NCI-H1092 (cell line): ENCODE measurements around the gene CCDC77.

ENCODE experiments used
- DNase-seq: peaks from one replicate; lab custom pipeline; 2025; lab: John Stamatoyannopoulos, UW

The CCDC77 gene

DNA sequence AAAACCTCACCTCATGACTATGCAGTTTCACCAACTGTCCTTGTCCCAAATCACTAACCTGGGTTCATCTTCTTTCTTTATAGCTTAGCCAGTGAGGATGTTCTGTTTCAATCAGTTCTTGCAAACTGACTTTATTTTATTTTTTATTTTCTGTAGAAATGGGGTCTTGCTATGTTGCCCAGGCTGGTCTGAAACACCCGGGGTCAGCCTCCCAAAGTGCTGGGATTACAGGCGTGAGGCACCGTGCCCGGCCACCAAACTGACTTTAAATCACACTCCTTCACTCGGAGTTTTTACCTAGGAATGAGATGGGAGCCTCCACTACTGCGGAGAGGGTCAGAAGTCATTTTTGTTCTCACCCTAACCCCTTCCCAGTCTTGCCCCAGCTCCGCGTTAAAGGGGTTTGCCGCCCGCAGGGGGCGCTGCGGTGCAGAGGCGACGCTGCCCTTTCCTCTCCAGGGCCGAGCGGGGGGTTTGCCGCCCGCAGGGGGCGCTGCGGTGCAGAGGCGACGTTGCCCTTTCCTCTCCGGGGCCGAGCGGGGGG, 51.3 kb downstream of the CCDC77 start:
- no peak for DNase-seq

DNA sequence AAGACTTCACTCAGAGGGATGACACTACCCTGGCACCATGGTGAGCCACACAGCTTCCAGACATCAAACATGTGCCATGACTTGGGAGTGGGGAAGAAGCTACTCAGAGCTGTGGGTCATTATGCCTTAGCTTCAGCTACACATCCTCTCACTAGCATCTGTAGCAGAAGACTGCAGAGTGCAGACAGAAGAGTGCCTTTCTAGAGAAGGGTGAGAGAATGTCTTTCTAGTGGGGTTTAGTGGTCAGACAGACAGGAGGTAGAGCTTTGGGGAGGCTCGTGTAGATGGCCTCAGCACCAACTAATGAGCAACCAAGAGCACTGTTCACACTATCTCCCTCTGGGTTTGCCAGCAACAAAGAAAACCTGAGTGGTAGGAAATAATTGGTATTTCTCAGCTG, 53.4 kb downstream of the CCDC77 start:
- DNase-seq = no peak

DNA sequence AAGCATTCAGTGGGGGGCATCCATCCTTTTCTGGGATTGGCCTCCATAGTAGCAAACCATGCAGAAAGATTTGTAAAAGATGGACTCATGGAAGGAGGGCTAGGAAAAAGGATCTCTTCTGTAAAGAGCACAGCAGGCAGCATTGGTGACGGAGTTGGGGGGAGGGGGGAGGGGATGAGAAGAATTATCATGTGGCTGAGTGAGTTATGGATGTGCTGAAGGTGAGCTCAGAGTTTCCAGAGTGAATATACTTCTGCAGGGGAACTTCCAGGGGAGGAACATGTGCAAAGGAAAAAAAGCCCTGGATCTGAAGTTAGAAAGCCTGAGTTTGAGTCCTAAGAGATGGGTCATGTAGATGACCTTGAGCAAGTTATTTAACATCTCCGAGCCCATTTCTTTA, 54.4 kb downstream of the CCDC77 start:
- no peak for DNase-seq

DNA sequence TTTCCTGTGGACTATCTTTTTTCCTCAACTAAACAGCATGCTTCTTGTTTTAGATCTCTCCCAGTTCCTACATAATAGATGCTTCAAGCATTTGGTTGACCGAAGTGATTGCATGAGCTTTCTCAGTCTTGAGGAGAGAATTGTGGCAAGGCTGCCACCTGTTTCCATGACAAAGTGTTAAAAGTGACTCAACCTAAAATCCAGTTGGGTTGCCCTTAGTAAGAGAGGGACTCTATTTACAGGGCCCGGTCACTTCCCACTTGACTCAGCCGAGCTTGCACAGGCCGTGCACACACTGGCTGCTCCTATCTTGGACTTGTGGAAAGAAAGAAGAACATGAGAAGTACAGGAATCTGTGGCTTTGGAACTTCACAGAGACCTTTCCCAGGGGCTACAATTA, 56.2 kb downstream of the CCDC77 start:
- no peak for DNase-seq

DNA sequence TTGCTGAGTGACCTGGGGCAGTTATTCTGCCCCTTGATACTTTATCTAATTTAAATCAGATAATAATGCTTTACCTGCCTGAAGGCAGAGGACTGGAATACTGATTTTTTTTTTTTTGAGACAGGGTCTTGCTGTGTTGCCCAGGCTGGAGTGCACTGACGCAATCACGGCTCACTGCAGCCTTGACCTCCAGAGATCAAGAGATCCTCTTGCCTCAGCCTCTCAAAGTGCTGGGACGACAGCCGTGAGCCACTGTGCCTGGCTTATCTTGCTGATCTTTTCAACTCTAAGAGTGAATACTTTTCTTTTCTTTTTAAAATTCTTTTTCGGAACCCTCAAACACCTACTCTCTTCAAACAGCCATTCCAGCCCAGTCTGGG, 57.6 kb downstream of the CCDC77 start:
- DNase-seq = no peak

DNA sequence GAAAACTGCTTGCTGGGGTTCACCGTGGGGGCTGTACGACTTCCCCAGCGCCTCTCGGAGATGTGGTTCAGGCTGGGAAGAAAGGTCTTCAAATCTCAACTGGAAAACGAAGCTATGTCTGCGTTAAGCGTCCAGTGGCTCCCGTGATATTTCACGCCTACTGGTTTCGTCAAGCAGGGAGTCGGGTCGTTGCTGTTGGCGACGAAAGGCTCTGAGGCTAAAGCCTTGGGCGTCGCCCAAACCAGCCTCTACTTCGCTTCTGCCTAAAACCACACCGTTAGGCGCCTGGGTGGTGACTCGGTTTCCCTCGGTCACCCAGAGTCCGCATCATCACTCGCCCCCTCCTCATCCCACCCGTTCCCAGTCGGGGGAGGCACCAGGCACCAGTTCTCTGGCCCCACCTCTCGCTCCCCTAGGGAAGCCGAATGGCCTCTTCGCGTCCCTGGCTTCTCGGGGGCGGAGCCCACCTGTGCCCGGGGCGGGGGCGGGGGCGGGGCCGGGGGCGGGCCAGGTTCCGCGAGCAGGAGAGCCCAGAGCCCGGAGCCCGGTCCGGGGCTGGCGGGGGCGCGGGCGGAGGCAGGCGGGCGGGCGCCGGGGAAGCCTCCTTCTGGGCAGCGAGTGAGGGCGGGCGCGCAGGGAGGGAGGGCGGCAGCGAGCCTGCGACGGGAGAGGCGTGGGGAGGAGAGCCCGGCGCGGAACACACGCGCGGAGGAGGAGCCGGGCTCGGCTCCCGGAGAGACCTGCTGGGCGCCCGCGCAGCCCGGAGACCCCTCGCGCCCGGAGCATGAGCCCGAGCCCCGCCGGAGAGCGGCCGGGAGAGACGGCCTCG, 58.2 kb downstream of the CCDC77 start, which contains the start of gene B4GALNT3:
TSS of gene B4GALNT3 (plus strand) at position 510 of the 829 bp plus-strand sequence. CDS start 438 bp downstream, outside the sequence.
- DNase-seq = peak; percentile 56

DNA sequence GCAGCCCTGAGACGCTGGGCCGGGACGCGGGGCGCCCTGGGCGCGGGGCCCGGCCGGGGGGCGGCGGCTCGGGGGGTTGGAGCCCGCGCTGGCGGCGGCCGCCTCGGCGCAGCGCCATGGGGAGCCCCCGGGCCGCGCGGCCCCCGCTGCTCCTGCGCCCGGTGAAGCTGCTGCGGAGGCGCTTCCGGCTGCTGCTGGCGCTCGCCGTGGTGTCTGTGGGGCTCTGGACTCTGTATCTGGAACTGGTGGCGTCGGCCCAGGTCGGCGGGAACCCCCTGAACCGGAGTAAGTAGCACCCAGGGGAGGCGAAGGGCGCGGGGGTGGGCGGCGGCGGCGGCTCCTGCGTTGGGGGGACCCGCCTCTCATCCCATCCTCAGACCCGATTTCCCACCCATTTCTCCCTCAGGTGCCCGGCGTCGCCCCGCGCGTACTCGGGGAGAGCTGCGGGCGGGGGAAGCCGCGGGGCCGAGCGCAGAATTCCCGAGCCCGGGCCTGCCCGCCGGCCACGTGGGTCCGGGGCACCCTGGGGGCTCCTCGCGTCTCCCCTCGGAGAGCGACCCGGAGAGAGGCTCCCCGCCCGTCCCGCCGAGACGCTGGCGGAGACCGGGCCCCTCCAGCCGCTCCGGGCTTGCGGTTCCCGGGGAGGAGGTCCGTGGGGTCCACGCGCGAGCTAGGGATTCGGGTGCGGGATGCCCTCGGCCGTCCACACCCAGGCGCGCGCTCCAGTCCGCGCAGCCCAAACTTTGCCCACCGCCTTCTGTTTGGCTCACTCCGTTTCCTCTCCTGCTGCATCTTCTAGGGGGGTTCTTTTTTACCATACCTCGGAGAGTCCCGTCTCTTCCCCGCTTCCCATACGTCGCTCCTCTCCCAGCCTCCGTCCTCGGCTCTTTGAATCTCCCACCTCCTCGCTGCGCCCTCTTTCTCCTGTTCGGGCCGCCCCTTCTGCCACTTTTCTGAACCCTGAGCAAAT, 59.1 kb downstream of the CCDC77 start:
- DNase-seq = no peak

DNA sequence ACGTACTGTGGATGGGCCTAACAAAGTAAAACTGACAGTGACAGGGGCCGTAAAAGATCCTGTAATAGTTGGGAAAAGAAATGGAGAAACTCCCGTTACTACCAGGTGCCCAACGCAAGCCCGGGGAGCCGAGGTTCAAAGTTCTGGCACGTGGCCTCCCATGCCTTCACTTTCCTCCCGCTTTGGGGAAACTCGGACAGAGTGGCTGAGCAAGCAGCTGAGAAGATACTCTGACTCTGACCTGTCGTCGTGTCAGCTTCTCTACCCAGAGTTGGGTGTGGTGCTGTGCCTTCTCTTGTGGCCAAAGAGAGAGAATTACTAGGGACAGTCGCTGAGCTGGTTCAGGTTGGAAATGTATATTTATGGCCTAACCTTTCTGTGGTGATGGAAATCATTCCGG, 60.0 kb downstream of the CCDC77 start:
- no peak for DNase-seq

DNA sequence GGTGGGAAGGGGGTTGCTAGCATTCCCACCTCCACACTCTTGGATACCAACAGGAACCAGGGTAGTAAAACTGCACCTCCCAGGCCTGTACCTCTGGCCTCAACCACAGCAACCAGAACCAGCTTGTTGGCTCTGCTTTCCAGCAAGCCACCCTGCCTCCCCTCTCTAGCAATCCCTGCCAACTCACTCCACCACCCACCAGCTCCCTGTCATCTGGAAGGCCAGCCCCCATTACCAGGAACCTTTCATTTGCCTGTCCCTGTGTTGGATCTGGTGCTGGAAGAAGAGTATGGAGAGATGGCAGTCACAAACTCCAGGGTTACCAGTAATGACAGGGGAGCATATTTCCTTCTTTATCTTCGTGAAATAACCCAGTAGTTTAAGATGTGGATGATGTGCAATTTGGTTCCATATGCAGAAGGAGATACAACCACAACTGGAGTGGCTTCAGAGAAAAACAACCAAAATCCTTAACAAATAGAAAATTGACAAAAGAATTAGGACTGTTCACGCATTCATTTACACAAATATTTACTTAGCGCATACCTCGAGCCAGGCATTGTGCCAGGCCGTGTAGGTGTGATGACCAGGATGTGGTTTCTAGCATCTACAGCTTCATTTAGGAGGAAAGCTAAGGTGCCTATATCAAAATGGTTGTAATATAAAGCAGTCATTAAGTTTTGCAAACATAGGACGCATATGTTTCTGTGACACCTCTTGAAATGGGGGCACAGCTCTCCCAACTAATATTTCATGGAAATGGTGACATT, 61.7 kb downstream of the CCDC77 start:
- DNase-seq = no peak

DNA sequence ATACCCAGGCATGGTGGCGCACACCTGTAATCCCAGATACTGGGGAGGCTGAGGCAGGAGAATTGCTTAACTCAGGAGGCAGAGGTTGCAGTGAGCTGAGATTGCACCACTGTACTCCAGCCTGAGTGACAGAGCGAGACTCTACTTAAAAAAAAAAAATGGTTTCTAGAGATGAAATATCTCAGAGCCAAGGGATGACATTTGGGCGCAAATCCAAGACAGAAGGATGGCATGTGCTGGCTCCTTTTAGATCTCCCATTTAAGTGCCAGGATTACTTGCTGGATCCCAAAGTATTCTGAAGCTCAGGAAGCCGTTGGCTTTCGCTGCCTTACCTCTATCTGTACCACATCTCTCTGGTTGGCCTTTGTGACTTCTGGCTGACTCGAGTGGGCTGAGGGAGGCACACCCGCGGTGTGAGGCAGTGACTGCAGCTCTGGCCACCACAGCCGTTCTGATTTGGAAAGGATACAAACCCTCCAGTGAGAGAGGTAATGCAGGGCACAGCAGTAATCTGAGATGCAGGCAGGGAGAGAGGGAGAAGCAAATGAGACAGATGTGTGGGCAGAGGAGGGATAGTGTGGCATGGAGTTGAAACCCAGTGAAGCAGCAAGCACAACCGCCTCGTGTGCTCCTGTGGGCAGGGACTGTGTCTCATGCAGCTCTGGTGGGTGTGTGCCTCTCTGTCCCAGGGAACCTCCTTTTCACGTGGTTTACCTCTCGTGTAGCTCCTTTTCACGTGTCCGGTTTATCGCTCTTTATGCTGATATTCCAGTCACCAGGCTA, 63.2 kb downstream of the CCDC77 start:
- DNase-seq = peak; percentile 38

DNA sequence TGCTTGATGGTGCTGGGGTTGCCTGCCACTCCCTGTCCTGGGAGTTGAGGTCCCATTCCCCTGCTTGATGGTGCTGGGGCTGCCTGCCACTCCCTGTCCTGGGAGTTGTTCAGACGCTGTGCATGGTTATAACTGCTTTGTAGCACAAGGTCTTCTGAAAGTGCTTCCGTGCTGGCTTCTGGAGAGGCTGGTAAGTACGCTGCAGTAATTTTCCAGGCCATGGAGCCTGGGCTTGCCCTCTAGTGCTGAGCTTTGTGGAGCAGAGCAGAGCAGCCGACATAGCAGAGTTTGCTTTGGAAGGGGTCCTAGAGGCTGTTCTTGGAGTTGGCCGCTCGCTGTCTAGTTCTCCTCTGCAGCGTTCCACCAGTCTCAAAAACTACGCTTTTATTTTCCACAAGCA, 64.6 kb downstream of the CCDC77 start:
- no peak for DNase-seq

DNA sequence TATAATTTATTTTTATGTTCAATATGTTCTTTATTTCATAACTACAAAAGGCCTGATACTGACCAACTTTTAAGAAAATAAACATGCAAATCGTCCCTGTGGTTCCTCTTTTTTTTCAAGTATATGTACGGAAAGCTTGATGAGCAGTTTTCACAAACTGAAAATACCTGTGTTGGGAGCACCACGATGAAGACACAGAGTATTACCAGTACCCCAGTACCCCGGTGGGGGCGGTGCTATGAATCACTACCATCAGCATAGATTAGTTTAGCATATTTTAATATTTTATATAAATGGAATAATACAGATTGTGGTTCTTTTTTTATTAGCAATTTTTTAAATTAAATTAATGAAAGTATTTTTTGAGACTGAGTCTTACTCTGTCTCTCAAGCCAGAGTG, 65.3 kb downstream of the CCDC77 start:
- DNase-seq = no peak

DNA sequence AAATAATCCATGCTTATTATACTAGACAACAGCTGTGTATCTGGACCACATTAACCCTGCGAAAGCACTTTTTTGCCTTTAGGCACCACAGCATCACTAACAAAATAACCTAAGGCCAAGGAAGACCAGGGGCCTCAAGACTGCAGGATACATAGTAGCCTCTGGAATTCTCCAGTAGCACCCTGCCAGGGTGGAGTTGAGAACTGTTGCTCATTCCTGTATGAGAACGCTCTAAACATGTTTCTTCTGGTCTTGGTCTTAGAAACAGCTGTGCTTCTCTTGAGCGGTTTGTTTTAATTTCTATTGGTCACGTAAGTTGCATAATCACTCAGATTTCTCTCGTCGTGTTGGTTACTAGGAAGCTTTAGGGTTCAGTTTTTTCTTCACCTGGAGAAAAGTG, 66.1 kb downstream of the CCDC77 start:
- no peak for DNase-seq

DNA sequence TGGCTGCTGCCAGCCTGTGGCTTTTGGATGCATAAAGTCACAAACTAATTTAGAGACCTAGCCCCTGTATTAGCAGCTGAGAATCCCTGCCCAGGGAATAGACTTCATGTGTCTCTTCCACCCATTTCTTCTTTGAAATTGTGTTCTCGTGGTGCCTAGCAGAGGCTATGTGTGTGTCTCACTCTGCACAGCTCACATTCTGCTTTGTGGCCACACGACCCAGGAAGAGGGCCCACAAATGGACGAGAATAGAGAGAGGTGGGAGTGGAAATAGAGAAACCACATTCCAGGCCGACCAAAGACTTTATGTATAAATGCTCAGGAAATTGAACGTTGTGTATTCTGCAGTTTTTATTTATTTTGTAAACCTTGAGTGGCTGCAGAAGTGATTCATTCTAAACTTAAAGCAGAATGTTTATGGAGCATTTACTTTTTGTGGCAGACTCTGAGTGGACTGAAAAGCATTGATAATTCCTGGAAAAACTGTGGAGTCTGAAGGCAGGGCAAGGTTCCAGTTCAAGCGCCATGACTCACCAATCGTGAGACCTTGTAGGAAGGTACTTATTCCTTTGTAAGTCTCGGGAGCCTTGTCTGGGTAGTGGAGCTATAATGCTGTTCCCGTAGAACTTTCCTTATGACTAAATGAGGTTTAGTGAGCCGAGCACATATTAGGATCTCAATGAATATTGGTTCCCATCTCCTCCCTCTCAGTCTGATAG, 67.4 kb downstream of the CCDC77 start:
- DNase-seq = no peak

DNA sequence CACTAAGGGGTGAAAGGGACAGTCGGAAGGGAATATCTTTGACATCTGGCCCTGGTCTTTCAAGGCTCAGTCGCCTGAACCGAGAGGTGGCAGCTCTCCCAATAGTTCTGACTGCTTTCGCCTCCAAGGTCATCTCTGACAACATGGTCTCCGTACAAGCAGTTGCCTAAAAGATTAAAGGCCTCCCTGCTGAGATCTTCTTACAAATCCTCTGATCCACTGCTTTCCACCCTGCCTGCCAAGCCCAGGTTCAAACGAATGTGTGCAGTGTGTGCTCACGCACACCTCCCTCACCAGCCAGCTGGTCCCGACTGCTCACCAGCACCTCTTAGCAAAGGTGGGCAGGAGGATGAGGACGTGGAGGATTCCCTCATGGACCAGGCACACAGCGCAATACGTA, 68.7 kb downstream of the CCDC77 start:
- no peak for DNase-seq

DNA sequence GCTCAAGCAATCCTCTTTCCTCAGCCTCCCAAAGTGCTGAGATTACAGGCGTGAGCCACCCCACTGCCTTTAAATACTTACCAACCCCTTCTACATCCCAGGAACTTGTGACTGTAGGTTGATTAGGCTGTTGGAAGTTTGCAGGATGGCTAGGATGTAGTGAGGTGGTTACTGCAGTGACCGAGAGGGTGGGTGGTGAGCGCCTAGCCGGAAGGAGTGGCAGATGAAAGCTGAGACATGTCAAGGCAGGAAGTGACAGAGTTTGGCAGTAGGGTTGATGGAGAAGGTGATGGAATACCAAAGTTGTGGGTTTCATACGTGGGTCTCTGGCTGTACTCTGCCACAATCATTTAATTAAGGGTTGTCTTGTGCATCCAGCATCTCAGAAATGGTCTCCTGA, 71.8 kb downstream of the CCDC77 start:
- no peak for DNase-seq

DNA sequence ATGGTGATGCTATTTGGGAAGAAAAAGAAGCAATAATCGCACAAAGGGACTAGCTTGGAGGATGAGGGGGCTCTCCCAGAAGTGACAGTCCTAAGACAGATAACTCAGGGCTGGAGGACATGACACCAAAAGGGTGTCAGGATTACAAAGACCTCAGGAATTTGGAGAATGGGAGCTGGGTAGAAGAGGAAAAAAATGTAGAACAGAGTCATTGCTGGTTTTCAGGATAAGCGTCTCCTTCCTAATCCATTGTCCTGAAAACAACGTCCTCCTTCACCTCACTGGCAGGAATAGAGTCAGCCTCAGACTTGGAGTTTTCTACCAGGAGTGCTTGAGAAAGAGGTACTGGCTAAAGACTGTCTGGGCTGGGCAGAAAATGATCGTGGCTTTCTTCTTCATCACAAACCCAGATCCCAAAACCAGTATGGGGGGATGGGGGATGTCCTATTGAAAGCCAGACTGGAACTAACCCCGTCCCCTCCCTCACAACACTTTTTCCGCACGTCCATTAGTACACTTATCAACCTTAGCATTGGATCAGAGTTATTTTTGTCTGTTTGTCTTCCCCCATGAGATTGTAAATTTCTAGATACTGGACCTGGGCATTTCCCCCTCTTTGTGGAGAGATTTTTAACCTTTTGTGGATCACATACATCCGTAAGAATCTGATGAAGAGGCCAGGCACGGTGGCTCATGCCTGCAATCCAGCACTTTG, 72.6 kb downstream of the CCDC77 start:
- no peak for DNase-seq

DNA sequence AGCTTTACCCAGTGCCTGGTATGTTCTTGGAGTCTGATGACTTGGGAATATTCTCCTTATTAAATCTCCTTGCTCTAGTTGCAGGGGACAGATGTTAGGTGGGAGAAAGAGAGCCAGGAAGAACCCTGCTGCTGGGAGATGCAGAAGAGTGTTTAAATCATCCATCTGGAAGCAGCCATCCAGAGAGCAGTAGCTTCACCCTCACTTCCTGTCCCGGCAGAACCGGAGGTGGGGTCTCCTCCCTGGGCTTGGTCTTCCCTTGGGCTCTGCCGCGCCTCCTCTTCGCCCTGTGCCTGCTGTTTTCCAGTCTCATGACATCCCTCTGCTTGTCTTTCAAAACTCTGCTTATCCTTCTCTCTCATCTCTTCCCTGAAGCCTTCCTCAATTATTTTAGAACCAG, 73.8 kb downstream of the CCDC77 start:
- DNase-seq = no peak

DNA sequence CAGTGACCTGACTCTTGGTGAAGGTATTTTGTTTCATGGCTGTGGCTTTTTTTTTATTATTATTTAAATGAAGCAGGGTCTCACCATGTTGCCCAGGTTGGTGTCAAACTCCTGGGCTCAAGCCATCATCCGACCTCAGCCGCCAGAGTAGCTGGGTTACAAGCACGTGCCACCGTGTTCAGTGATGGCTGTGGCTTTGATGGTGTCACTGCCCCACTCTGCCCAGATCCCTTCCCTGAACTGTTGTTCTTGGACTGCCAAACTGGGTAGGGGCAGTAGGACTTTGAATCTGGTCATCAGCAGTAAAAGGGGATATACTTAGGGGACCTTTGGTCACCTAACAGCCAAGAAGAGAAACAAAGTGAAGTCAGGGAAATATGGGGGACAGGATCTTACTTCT, 77.7 kb downstream of the CCDC77 start:
- DNase-seq = no peak
